Measurements from ENCODE around the gene MYCBPAP.
"Not testable (repeated sequence)": the region's sequence is repeated elsewhere in the genome, so short reads cannot be mapped to it uniquely, and the experiment has no call there.

MYCBPAP gene

DNA sequence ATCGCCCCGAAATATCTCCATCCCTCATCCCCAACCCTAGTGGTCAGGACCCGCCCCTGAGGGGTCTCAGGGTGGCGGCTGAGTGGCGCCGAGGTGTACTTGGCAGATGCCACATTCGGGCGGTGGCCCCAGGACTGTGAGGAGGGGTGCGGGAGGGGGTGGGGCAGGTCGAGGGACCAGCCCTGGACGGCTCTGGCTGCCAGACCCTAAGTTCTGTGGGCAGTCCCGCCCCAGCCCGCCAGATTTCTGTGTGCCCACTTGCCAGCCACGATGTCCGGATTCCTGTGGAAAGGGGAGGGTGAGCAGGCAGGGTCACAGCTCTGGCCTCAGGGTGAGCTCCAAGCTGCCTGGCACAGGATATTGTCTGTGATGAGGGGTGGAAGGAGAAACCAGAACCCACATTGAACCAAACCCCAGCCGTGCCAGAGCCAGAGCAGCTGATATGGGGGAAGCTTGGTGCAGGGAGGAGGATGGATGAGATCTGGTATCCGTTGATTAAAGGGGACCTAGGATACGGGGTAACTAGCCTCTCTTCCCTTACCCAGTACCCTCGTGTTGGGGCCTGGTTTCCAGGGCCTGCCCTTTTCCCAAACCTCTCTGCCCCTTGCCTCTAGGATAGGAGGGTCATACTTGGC lies 38.5 kb upstream of the MYCBPAP start:
- Histone ChIP-seq H3K4me3 (replicated peaks; ENCODE audit: low read depth, low read length) (no peak overlapping the region), H3K27me3 (replicated peaks; ENCODE audit: control insufficient read depth, insufficient read depth, low read length) (no peaks in the 10 kb centered on the region), H3K36me3 (ENCODE audit: control insufficient read depth, insufficient read depth, low read length) (no peaks in the 10 kb centered on the region)
- TF ChIP-seq, protein P1, sequence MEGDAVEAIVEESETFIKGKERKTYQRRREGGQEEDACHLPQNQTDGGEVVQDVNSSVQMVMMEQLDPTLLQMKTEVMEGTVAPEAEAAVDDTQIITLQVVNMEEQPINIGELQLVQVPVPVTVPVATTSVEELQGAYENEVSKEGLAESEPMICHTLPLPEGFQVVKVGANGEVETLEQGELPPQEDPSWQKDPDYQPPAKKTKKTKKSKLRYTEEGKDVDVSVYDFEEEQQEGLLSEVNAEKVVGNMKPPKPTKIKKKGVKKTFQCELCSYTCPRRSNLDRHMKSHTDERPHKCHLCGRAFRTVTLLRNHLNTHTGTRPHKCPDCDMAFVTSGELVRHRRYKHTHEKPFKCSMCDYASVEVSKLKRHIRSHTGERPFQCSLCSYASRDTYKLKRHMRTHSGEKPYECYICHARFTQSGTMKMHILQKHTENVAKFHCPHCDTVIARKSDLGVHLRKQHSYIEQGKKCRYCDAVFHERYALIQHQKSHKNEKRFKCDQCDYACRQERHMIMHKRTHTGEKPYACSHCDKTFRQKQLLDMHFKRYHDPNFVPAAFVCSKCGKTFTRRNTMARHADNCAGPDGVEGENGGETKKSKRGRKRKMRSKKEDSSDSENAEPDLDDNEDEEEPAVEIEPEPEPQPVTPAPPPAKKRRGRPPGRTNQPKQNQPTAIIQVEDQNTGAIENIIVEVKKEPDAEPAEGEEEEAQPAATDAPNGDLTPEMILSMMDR (IDR thresholded peaks at IDR 0.05; ENCODE audit: insufficient read depth, low read length, poor library complexity, severe bottlenecking): no peak
- no peak for DNase-seq (ENCODE audit: extremely low read depth, insufficient read length)

DNA sequence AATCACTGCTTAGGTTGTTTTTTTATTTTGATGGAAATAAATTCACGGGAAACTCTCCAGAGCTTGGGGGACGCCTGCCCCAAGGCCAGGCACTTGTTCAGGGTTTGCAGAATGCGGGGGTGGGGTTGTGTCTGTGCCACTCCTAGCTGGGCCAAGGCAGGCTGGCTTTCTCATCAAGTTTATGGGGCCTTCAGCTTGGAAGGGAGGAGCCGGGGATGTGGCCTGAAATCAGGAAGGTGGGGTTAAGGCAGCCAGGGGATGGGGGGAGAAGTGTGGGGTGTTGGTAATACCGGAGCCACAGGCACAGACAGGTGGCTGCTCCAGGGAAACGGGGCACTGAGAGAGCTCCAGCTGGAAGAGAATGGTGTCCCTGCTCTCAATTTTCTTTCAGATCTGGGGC lies 37.8 kb upstream of the MYCBPAP start:
- no peak overlapping the region for H3K4me3 ChIP-seq (replicated peaks; ENCODE audit: low read depth, low read length)
- TF ChIP-seq, protein P1 (IDR thresholded peaks at IDR 0.05; ENCODE audit: insufficient read depth, low read length, poor library complexity, severe bottlenecking): no peak
- H3K27me3 ChIP-seq (replicated peaks; ENCODE audit: control insufficient read depth, insufficient read depth, low read length): no peaks in the 10 kb centered on the region
- no peak for DNase-seq (ENCODE audit: extremely low read depth, insufficient read length)
- no peaks in the 10 kb centered on the region for H3K36me3 ChIP-seq (ENCODE audit: control insufficient read depth, insufficient read depth, low read length)

- H3K27me3 ChIP-seq (replicated peaks; ENCODE audit: control insufficient read depth, insufficient read depth, low read length): no peaks in the 10 kb centered on the region
- no peak overlapping the region for H3K4me3 ChIP-seq (replicated peaks; ENCODE audit: low read depth, low read length)
- H3K36me3 ChIP-seq (ENCODE audit: control insufficient read depth, insufficient read depth, low read length): no peaks in the 10 kb centered on the region
- no peak for DNase-seq (ENCODE audit: extremely low read depth, insufficient read length)
- TF ChIP-seq, protein P1 (IDR thresholded peaks at IDR 0.05; ENCODE audit: insufficient read depth, low read length, poor library complexity, severe bottlenecking): no peak
Observed at GRCh38 chr17:50471009-50471905, 37.0 kb upstream of the MYCBPAP start.

GRCh38 chr17:50472286-50472685 lies 36.0 kb upstream of the MYCBPAP start:
- H3K4me3 ChIP-seq (replicated peaks; ENCODE audit: low read depth, low read length): no peak overlapping the region
- no peak for DNase-seq (ENCODE audit: extremely low read depth, insufficient read length)
- H3K36me3 ChIP-seq (ENCODE audit: control insufficient read depth, insufficient read depth, low read length): no peaks in the 10 kb centered on the region
- no peaks in the 10 kb centered on the region for H3K27me3 ChIP-seq (replicated peaks; ENCODE audit: control insufficient read depth, insufficient read depth, low read length)
- TF ChIP-seq, protein P1 (IDR thresholded peaks at IDR 0.05; ENCODE audit: insufficient read depth, low read length, poor library complexity, severe bottlenecking): no peak

DNA sequence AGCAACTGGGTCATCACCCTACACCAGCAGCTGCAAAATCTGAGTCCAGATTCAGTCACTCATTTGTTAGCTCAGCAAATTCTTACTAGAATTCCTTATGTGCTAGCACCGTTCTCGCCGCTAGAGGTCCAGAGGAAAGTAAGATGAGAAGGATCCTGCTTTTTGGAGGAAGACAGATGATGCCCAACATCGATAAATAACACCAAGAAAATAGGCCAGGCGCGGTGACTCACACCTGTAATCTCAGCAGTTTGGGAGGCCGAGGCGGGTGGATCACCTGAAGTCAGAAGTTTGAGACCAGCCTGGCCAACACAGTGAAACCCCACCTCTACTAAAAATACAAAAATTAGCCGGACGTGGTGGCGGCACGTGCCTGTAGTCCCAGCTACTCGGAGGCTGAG lies 35.5 kb upstream of the MYCBPAP start:
- H3K4me3 ChIP-seq (replicated peaks; ENCODE audit: low read depth, low read length); H3K27me3 ChIP-seq (replicated peaks; ENCODE audit: control insufficient read depth, insufficient read depth, low read length); DNase-seq (ENCODE audit: extremely low read depth, insufficient read length); H3K36me3 ChIP-seq (ENCODE audit: control insufficient read depth, insufficient read depth, low read length): not testable (repeated sequence)

DNA sequence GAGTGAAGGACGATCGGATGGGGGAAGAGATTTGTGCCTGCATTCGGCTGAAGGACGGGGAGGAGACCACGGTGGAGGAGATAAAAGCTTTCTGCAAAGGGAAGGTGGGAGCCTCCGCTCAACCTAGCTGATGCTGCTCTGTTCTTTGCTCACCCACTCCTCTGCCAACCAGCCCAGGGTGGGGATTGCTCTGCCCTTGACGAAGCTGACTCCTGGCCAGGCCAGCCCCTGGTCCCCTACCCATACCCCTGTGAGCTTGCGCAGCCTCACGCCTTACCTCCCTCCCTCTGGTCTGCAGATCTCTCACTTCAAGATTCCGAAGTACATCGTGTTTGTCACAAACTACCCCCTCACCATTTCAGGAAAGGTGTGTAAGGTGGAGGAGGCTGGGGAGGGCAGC lies 34.3 kb upstream of the MYCBPAP start:
- TF ChIP-seq, protein P1 (IDR thresholded peaks at IDR 0.05; ENCODE audit: insufficient read depth, low read length, poor library complexity, severe bottlenecking): no peak
- Histone ChIP-seq H3K27me3 (replicated peaks; ENCODE audit: control insufficient read depth, insufficient read depth, low read length) (no peaks in the 10 kb centered on the region), H3K36me3 (ENCODE audit: control insufficient read depth, insufficient read depth, low read length) (no peaks in the 10 kb centered on the region), H3K4me3 (replicated peaks; ENCODE audit: low read depth, low read length) (no peak overlapping the region)
- no peak for DNase-seq (ENCODE audit: extremely low read depth, insufficient read length)

All from GM06990 (cell line).